ENCODE results near the gene TTLL11.

GRCh38 chr9:121909111-121909510 is 184.0 kb downstream of the TTLL11 start:
- no peak for TF ChIP-seq CTCF (IDR thresholded peaks at IDR 0.05)
- TF ChIP-seq POLR2A (IDR thresholded peaks at IDR 0.05): no peak

Measured in right lobe of liver (tissue), 4 donors.